Measurements from ENCODE around the gene FOXO6.

The FOXO6 gene

DNA sequence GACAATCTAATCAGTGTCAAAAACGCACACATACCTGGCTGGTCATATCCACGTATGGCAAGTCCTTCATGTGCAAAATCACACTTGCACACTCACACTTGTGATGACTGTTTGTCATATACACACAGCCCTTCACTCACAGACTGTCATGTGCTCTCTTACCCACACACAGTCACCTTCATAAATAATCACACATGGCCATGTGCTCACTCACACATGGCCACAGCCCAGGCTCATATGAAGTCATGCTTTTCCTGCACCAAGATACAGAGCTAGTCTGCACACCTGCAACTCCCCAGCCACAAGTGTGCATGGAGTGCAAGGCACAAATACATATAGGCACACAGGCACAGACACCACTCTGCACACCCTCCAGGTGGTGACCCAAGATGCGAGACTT is 45.4 kb upstream of the FOXO6 start:
- ATAC-seq, result no peak

DNA sequence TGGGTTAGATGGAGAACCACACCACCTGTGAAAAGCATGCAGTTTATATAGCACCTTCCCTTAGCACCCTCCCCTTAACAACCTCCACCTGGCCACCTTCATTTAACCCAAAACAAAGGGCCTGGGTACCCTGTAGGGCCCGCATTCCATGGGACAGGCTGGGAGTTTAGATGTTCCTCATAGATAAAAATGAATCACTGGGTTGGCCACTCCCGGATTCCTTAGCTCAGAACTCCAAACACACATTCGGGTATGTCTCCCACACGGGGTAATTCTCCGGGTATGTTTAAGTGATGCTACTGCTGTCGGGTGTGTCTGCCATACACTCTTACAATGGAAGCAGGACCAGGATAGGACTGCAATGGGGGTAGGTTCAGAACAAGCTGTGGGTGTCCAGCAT is 43.9 kb upstream of the FOXO6 start:
- ATAC-seq, result peak; percentile 14; the same call in 1 of the 3 replicates
- TF ChIP-seq ZNF70 (CRISPR knock-in tag; IDR thresholded peaks at IDR 0.05) (no peak), PPARA (CRISPR knock-in tag; IDR thresholded peaks at IDR 0.05; ENCODE audit: borderline replicate concordance) (no peak), ZNF565 (CRISPR knock-in tag; conservative IDR thresholded peaks at IDR 0.05; ENCODE audit: low read depth) (no peak), ISL1 (CRISPR knock-in tag; IDR thresholded peaks at IDR 0.05) (no peak), ZC3H10 (CRISPR knock-in tag; IDR thresholded peaks at IDR 0.05) (no peak), TOX (CRISPR knock-in tag; IDR thresholded peaks at IDR 0.05; ENCODE audit: borderline replicate concordance) (no peak), RARB (CRISPR knock-in tag; IDR thresholded peaks at IDR 0.05) (no peak), BACH2 (CRISPR knock-in tag; IDR thresholded peaks at IDR 0.05; ENCODE audit: borderline replicate concordance) (no peak), ZFP30 (CRISPR knock-in tag; IDR thresholded peaks at IDR 0.05) (no peak), ZNF8 (CRISPR knock-in tag; IDR thresholded peaks at IDR 0.05) (no peak), SNAI2 (CRISPR knock-in tag; IDR thresholded peaks at IDR 0.05) (no peak), ESRRG (CRISPR knock-in tag; IDR thresholded peaks at IDR 0.05) (no peak)
- TF ChIP-seq, protein P1, sequence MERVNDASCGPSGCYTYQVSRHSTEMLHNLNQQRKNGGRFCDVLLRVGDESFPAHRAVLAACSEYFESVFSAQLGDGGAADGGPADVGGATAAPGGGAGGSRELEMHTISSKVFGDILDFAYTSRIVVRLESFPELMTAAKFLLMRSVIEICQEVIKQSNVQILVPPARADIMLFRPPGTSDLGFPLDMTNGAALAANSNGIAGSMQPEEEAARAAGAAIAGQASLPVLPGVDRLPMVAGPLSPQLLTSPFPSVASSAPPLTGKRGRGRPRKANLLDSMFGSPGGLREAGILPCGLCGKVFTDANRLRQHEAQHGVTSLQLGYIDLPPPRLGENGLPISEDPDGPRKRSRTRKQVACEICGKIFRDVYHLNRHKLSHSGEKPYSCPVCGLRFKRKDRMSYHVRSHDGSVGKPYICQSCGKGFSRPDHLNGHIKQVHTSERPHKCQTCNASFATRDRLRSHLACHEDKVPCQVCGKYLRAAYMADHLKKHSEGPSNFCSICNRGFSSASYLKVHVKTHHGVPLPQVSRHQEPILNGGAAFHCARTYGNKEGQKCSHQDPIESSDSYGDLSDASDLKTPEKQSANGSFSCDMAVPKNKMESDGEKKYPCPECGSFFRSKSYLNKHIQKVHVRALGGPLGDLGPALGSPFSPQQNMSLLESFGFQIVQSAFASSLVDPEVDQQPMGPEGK (CRISPR knock-in tag; IDR thresholded peaks at IDR 0.05; ENCODE audit: borderline replicate concordance), result no peak
- TF ChIP-seq, protein P2, sequence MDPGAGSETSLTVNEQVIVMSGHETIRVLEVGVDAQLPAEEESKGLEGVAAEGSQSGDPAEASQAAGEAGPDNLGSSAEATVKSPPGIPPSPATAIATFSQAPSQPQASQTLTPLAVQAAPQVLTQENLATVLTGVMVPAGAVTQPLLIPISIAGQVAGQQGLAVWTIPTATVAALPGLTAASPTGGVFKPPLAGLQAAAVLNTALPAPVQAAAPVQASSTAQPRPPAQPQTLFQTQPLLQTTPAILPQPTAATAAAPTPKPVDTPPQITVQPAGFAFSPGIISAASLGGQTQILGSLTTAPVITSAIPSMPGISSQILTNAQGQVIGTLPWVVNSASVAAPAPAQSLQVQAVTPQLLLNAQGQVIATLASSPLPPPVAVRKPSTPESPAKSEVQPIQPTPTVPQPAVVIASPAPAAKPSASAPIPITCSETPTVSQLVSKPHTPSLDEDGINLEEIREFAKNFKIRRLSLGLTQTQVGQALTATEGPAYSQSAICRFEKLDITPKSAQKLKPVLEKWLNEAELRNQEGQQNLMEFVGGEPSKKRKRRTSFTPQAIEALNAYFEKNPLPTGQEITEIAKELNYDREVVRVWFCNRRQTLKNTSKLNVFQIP (CRISPR knock-in tag; IDR thresholded peaks at IDR 0.05; ENCODE audit: borderline replicate concordance, low read depth), result no peak
- TF ChIP-seq, protein P3, sequence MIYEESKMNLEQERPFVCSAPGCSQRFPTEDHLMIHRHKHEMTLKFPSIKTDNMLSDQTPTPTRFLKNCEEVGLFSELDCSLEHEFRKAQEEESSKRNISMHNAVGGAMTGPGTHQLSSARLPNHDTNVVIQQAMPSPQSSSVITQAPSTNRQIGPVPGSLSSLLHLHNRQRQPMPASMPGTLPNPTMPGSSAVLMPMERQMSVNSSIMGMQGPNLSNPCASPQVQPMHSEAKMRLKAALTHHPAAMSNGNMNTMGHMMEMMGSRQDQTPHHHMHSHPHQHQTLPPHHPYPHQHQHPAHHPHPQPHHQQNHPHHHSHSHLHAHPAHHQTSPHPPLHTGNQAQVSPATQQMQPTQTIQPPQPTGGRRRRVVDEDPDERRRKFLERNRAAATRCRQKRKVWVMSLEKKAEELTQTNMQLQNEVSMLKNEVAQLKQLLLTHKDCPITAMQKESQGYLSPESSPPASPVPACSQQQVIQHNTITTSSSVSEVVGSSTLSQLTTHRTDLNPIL (CRISPR knock-in tag; IDR thresholded peaks at IDR 0.05; ENCODE audit: low read depth), result no peak
- TF ChIP-seq, protein P4, sequence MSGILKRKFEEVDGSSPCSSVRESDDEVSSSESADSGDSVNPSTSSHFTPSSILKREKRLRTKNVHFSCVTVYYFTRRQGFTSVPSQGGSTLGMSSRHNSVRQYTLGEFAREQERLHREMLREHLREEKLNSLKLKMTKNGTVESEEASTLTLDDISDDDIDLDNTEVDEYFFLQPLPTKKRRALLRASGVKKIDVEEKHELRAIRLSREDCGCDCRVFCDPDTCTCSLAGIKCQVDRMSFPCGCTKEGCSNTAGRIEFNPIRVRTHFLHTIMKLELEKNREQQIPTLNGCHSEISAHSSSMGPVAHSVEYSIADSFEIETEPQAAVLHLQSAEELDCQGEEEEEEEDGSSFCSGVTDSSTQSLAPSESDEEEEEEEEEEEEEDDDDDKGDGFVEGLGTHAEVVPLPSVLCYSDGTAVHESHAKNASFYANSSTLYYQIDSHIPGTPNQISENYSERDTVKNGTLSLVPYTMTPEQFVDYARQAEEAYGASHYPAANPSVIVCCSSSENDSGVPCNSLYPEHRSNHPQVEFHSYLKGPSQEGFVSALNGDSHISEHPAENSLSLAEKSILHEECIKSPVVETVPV (CRISPR knock-in tag; IDR thresholded peaks at IDR 0.05), result no peak

More for the DNA sequence above, 45.4 kb upstream of the FOXO6 start:
- TF ChIP-seq ZFP30 (CRISPR knock-in tag; IDR thresholded peaks at IDR 0.05) (no peak), ISL1 (CRISPR knock-in tag; IDR thresholded peaks at IDR 0.05) (no peak), PPARA (CRISPR knock-in tag; IDR thresholded peaks at IDR 0.05; ENCODE audit: borderline replicate concordance) (no peak), OSR1 (CRISPR knock-in tag; IDR thresholded peaks at IDR 0.05) (no peak), ZNF70 (CRISPR knock-in tag; IDR thresholded peaks at IDR 0.05) (no peak), ZFP3 (CRISPR knock-in tag; IDR thresholded peaks at IDR 0.05) (no peak), ESRRG (CRISPR knock-in tag; IDR thresholded peaks at IDR 0.05) (no peak), BACH2 (CRISPR knock-in tag; IDR thresholded peaks at IDR 0.05; ENCODE audit: borderline replicate concordance) (no peak), GLIS3 (CRISPR knock-in tag; IDR thresholded peaks at IDR 0.05) (no peak), ZNF565 (CRISPR knock-in tag; conservative IDR thresholded peaks at IDR 0.05; ENCODE audit: low read depth) (no peak), ZC3H10 (CRISPR knock-in tag; IDR thresholded peaks at IDR 0.05) (no peak), TCF4 (CRISPR knock-in tag; IDR thresholded peaks at IDR 0.05; ENCODE audit: borderline replicate concordance) (no peak), CSDC2 (CRISPR knock-in tag; IDR thresholded peaks at IDR 0.05) (no peak)
- TF ChIP-seq, protein P5, sequence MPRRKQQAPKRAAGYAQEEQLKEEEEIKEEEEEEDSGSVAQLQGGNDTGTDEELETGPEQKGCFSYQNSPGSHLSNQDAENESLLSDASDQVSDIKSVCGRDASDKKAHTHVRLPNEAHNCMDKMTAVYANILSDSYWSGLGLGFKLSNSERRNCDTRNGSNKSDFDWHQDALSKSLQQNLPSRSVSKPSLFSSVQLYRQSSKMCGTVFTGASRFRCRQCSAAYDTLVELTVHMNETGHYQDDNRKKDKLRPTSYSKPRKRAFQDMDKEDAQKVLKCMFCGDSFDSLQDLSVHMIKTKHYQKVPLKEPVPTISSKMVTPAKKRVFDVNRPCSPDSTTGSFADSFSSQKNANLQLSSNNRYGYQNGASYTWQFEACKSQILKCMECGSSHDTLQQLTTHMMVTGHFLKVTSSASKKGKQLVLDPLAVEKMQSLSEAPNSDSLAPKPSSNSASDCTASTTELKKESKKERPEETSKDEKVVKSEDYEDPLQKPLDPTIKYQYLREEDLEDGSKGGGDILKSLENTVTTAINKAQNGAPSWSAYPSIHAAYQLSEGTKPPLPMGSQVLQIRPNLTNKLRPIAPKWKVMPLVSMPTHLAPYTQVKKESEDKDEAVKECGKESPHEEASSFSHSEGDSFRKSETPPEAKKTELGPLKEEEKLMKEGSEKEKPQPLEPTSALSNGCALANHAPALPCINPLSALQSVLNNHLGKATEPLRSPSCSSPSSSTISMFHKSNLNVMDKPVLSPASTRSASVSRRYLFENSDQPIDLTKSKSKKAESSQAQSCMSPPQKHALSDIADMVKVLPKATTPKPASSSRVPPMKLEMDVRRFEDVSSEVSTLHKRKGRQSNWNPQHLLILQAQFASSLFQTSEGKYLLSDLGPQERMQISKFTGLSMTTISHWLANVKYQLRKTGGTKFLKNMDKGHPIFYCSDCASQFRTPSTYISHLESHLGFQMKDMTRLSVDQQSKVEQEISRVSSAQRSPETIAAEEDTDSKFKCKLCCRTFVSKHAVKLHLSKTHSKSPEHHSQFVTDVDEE (CRISPR knock-in tag; IDR thresholded peaks at IDR 0.05), result no peak
- TF ChIP-seq, protein P2 (CRISPR knock-in tag; IDR thresholded peaks at IDR 0.05; ENCODE audit: borderline replicate concordance, low read depth), result no peak
- TF ChIP-seq, protein P4 (CRISPR knock-in tag; IDR thresholded peaks at IDR 0.05), result no peak
- TF ChIP-seq, protein P1 (CRISPR knock-in tag; IDR thresholded peaks at IDR 0.05; ENCODE audit: borderline replicate concordance), result no peak
